Right ventricle myocardium superior (tissue), 1 donor: Measurements from ENCODE around the gene CERS2. TPM values are rescaled to one million over a fixed set of nuclear protein-coding genes. Genes with fewer than 3 reads are reported as not detected.

ENCODE experiments used
- ATAC-seq: fragments of 200-7000 bp; cut with Tn5 transposase; one replicate; pipeline ENCODE4 v1.9.1; 2020; ENCODE audit warnings: mild to moderate bottlenecking; ENCODE audit not compliant: poor library complexity
- DNase-seq: peaks from one replicate; pipeline ENCODE4 v3.0.0-alpha.2; 2020
- intact Hi-C: fragments of 100-400 bp; cut with DNase I; formaldehyde crosslinking; loops from one replicate; pipeline ENCODE4 v1.11.2; 2022
- total RNA-seq: library from RNA; stranded (reverse); fragmentation: NEBNext Ultra II Directional; extraction: Animal tissue kit (Norgen Biotek cat#: 25700); gene quantifications from one replicate; pipeline ENCODE4 v1.2.1, GENCODE V29; 2021
- donor health status: DM: no; HTN: yes; CAD: no; lungs with severe emphysema.

The CERS2 gene
- total RNA-seq, 1 donor from 2014 or later, result 82.5 TPM

GRCh38 chr1:150928286-150928685 is 46.3 kb downstream of the CERS2 start:
- DNase-seq, result no peak
- ATAC-seq, result no peak
- intact Hi-C loops, result loop anchor here (5.0 kb wide), 1 partner anchor 366 kb away; no protein-coding TSS in a partner anchor

GRCh38 chr1:150927624-150928023 is 47.0 kb downstream of the CERS2 start:
- intact Hi-C loops, result loop anchor here (5.0 kb wide), 1 partner anchor 365 kb away; no protein-coding TSS in a partner anchor
- ATAC-seq (no peak), DNase-seq (no peak)

GRCh38 chr1:150926097-150926741 is 48.4 kb downstream of the CERS2 start, which contains the start of gene SETDB1:
Gene SETDB1 (plus strand): TSS chr1:150926363. CDS start chr1:150927715, 1,352 bp downstream.
- peak; percentile 98 for ATAC-seq
- DNase-seq, result peak; percentile 96
- intact Hi-C loops, result loop anchor here (5.0 kb wide), 1 partner anchor 364 kb away; no protein-coding TSS in a partner anchor

GRCh38 chr1:150925080-150925479 is 49.6 kb downstream of the CERS2 start:
- no peak for DNase-seq
- ATAC-seq, result no peak
- intact Hi-C loops, result loop anchor here (5.0 kb wide), 1 partner anchor 363 kb away; no protein-coding TSS in a partner anchor

GRCh38 chr1:150922519-150922975 is 52.1 kb downstream of the CERS2 start:
- intact Hi-C loops, result no loop called here
- ATAC-seq (peak; percentile 32), DNase-seq (no peak)

- intact Hi-C loops, result no loop called here
- DNase-seq (no peak), ATAC-seq (no peak)
These were observed 57.2 kb downstream of the CERS2 start for GRCh38 chr1:150917387-150917786.

Other genes with a start within 250 kb of the CERS2 start
- 34.9 TPM for gene CTSS, start 209.1 kb downstream of the CERS2 start, total RNA-seq
- gene CTSK, start 166.6 kb downstream of the CERS2 start, total RNA-seq, result 4.9 TPM
- 26.2 TPM for gene ARNT, start 98.2 kb downstream of the CERS2 start, total RNA-seq
- not detected for gene CTXND2, start 87.7 kb downstream of the CERS2 start, total RNA-seq
- 15.7 TPM for gene SETDB1, start 48.5 kb downstream of the CERS2 start, total RNA-seq
- not detected for gene ANXA9, start 7.5 kb upstream of the CERS2 start, total RNA-seq
- 41.6 TPM for gene MINDY1, start 32.1 kb upstream of the CERS2 start, total RNA-seq
- 41.3 TPM for gene PRUNE1, start 33.6 kb upstream of the CERS2 start, total RNA-seq
- gene BNIPL, start 61.8 kb upstream of the CERS2 start, total RNA-seq, result 0.43 TPM
- 7.3 TPM for gene C1orf56, start 72.9 kb upstream of the CERS2 start, total RNA-seq
- 24.3 TPM for gene CDC42SE1, start 84.8 kb upstream of the CERS2 start, total RNA-seq
- 2.9 TPM for gene MLLT11, start 85.6 kb upstream of the CERS2 start, total RNA-seq
- 9.5 TPM for gene GABPB2, start 95.9 kb upstream of the CERS2 start, total RNA-seq
- gene SEMA6C, start 171.8 kb upstream of the CERS2 start, total RNA-seq, result 56.6 TPM
- 1.5 TPM for gene TNFAIP8L2, start 181.8 kb upstream of the CERS2 start, total RNA-seq
- 10.7 TPM for gene LYSMD1, start 191.1 kb upstream of the CERS2 start, total RNA-seq
- 17.5 TPM for gene SCNM1, start 191.3 kb upstream of the CERS2 start, total RNA-seq
- gene TMOD4, start 201.1 kb upstream of the CERS2 start, total RNA-seq, result not detected
- 37.5 TPM for gene VPS72, start 215.4 kb upstream of the CERS2 start, total RNA-seq
- 33.5 TPM for gene PIP5K1A, start 223.7 kb upstream of the CERS2 start, total RNA-seq